Measurements from ENCODE around the gene POMGNT2.

GRCh38 chr3:43142472-43142871 is 36.6 kb upstream of the POMGNT2 start:
- TF ChIP-seq YY1 (IDR thresholded peaks at IDR 0.05) = no peak
- no peak for TF ChIP-seq RXRA (IDR thresholded peaks at IDR 0.05)
- TF ChIP-seq CTCF (IDR thresholded peaks at IDR 0.05; ENCODE audit: low read depth, low read length, missing input control) = no peak
- no peak for TF ChIP-seq NR2F2 (IDR thresholded peaks at IDR 0.05)
- TF ChIP-seq JUND (IDR thresholded peaks at IDR 0.05) = no peak
- TF ChIP-seq TAF1 (conservative IDR thresholded peaks at IDR 0.05) = no peak
- TF ChIP-seq MAX (IDR thresholded peaks at IDR 0.05) = no peak
- no peak for TF ChIP-seq ATF3 (IDR thresholded peaks at IDR 0.05)
- no peak for TF ChIP-seq GABPA (IDR thresholded peaks at IDR 0.05 in 1 of 2, conservative IDR thresholded peaks at IDR 0.05 in 1 of 2)
- TF ChIP-seq FOXA1 (IDR thresholded peaks at IDR 0.05) = no peak
- TF ChIP-seq REST (IDR thresholded peaks at IDR 0.05) = no peak
- no peak for TF ChIP-seq RAD21 (IDR thresholded peaks at IDR 0.05)

Data from liver (tissue), 3 donors.